ENCODE measurements around the gene MCL1. TPM values are rescaled to one million over a fixed set of nuclear protein-coding genes. Genes with fewer than 3 reads are reported as not detected.
A peak's percentile ranks its signal among the peaks of the same experiment; 100 is the strongest.
"Not testable (repeated sequence)": the region's sequence is repeated elsewhere in the genome, so short reads cannot be mapped to it uniquely, and the experiment has no call there.

MCL1 gene
- total RNA-seq, 2 experiments from 2014 or later: 228 to 235 TPM

GRCh38 chr1:150598346-150598745, 18.9 kb upstream of the MCL1 start:
- H3K9me3 Mint-ChIP-seq; H3K36me3 Mint-ChIP-seq (ENCODE audit: low read depth); H3K4me1 Mint-ChIP-seq (ENCODE audit: low read depth); H3K27ac Mint-ChIP-seq; H3K4me3 Mint-ChIP-seq; DNase-seq; H3K27me3 Mint-ChIP-seq (ENCODE audit: low read depth); intact Hi-C loops (cut with micrococcal nuclease): not testable (repeated sequence)
- CTCF ChIA-PET: interaction anchor here (1.2 kb wide), 1 partner anchor 38 kb away, joined by 3 read pairs; no protein-coding TSS in a partner anchor

GRCh38 chr1:150596976-150597375, 17.6 kb upstream of the MCL1 start:
- peaks cover 5% of the 10 kb centered on the region for H3K4me1 Mint-ChIP-seq (ENCODE audit: low read depth)
- no peak overlapping the region for H3K4me3 Mint-ChIP-seq
- no peak overlapping the region for H3K27ac Mint-ChIP-seq
- CTCF ChIA-PET: no interaction called here
- intact Hi-C loops (cut with micrococcal nuclease): no loop called here
- peaks cover 9% of the 10 kb centered on the region for H3K36me3 Mint-ChIP-seq (ENCODE audit: low read depth)
- H3K27me3 Mint-ChIP-seq (ENCODE audit: low read depth): no peaks in the 10 kb centered on the region
- no peaks in the 10 kb centered on the region for H3K9me3 Mint-ChIP-seq
- DNase-seq: no peak

GRCh38 chr1:150596095-150596892, 16.9 kb upstream of the MCL1 start:
- intact Hi-C loops (cut with micrococcal nuclease): no loop called here
- DNase-seq: no peak
- CTCF ChIA-PET: no interaction called here
- H3K36me3 Mint-ChIP-seq (ENCODE audit: low read depth): peaks cover 9% of the 10 kb centered on the region
- H3K4me3 Mint-ChIP-seq: no peak overlapping the region
- H3K9me3 Mint-ChIP-seq: no peaks in the 10 kb centered on the region
- no peak overlapping the region for H3K27ac Mint-ChIP-seq
- H3K4me1 Mint-ChIP-seq (ENCODE audit: low read depth): peaks cover 5% of the 10 kb centered on the region
- no peaks in the 10 kb centered on the region for H3K27me3 Mint-ChIP-seq (ENCODE audit: low read depth)

- no peak overlapping the region for H3K27ac Mint-ChIP-seq
Observed at GRCh38 chr1:150582371-150582770, 3.0 kb upstream of the MCL1 start.

GRCh38 chr1:150581962-150582361, 2.6 kb upstream of the MCL1 start:
- intact Hi-C loops (cut with micrococcal nuclease); H3K9me3 Mint-ChIP-seq; H3K4me3 Mint-ChIP-seq; H3K27me3 Mint-ChIP-seq (ENCODE audit: low read depth); DNase-seq; H3K27ac Mint-ChIP-seq: not testable (repeated sequence)
- CTCF ChIA-PET: interaction anchor here (0.7 to 1.0 kb wide), 2 partner anchors 21 to 50 kb away, joined by 3 read pairs; no protein-coding TSS in a partner anchor
- Mint-ChIP-seq H3K36me3 (ENCODE audit: low read depth) (peaks cover 25% of the 10 kb centered on the region), H3K4me1 (ENCODE audit: low read depth) (peaks cover 14% of the 10 kb centered on the region)

More at GRCh38 chr1:150582371-150582770, 3.0 kb upstream of the MCL1 start:
- H3K4me3 Mint-ChIP-seq: no peak overlapping the region
- DNase-seq: no peak
- H3K9me3 Mint-ChIP-seq: no peaks in the 10 kb centered on the region
- peaks cover 21% of the 10 kb centered on the region for H3K36me3 Mint-ChIP-seq (ENCODE audit: low read depth)
- intact Hi-C loops (cut with micrococcal nuclease): no loop called here
- H3K4me1 Mint-ChIP-seq (ENCODE audit: low read depth): peaks cover 14% of the 10 kb centered on the region
- CTCF ChIA-PET: interaction anchor here (0.7 to 1.0 kb wide), 2 partner anchors 22 to 50 kb away, joined by 3 read pairs; no protein-coding TSS in a partner anchor
- no peaks in the 10 kb centered on the region for H3K27me3 Mint-ChIP-seq (ENCODE audit: low read depth)

- intact Hi-C loops (cut with micrococcal nuclease); H3K9me3 Mint-ChIP-seq; H3K4me3 Mint-ChIP-seq; H3K27me3 Mint-ChIP-seq (ENCODE audit: low read depth); H3K27ac Mint-ChIP-seq; DNase-seq: not testable (repeated sequence)
- H3K36me3 Mint-ChIP-seq (ENCODE audit: low read depth): peaks cover 30% of the 10 kb centered on the region
- CTCF ChIA-PET: interaction anchor here (0.6 kb wide), 1 partner anchor 49 kb away, joined by 3 read pairs; no protein-coding TSS in a partner anchor
- H3K4me1 Mint-ChIP-seq (ENCODE audit: low read depth): peaks cover 14% of the 10 kb centered on the region
Observed at GRCh38 chr1:150581437-150581836, 2.0 kb upstream of the MCL1 start.

- Mint-ChIP-seq H3K27ac (peak overlapping the region; percentile 96), H3K4me3 (peak overlapping the region; percentile 90), H3K4me1 (ENCODE audit: low read depth) (peaks cover 14% of the 10 kb centered on the region), H3K36me3 (ENCODE audit: low read depth) (peaks cover 34% of the 10 kb centered on the region)
- H3K9me3 Mint-ChIP-seq; DNase-seq; intact Hi-C loops (cut with micrococcal nuclease); H3K27me3 Mint-ChIP-seq (ENCODE audit: low read depth): not testable (repeated sequence)
- CTCF ChIA-PET: interaction anchor here (0.6 to 2.1 kb wide), 3 partner anchors 21 to 48 kb away, joined by 3 to 25 read pairs (median 3); no protein-coding TSS in a partner anchor
Observed at GRCh38 chr1:150580966-150581365, 1.6 kb upstream of the MCL1 start.

- Mint-ChIP-seq H3K4me1 (ENCODE audit: low read depth) (peaks cover 14% of the 10 kb centered on the region), H3K36me3 (ENCODE audit: low read depth) (peaks cover 43% of the 10 kb centered on the region), H3K27ac (peak overlapping the region; percentile 96), H3K4me3 (peak overlapping the region; percentile 90), H3K27me3 (ENCODE audit: low read depth) (no peaks in the 10 kb centered on the region), H3K9me3 (no peaks in the 10 kb centered on the region)
- DNase-seq: no peak
- CTCF ChIA-PET: interaction anchor here (0.7 to 2.5 kb wide), 9 partner anchors 10 to 184 kb away, joined by 3 to 25 read pairs (median 4); no protein-coding TSS in a partner anchor
- intact Hi-C loops (cut with micrococcal nuclease): loop anchor here (1.0 kb wide), 6 partner anchors 13 to 296 kb away; partner anchors contain the start of genes ARNT and ENSA
Observed at GRCh38 chr1:150579945-150580642, 684 bp upstream of the MCL1 start.

- DNase-seq: peak; percentile 82
- peak overlapping the region; percentile 90 for H3K4me3 Mint-ChIP-seq
- H3K27ac Mint-ChIP-seq: peak overlapping the region; percentile 96
- peaks cover 58% of the 10 kb centered on the region for H3K36me3 Mint-ChIP-seq (ENCODE audit: low read depth)
- H3K9me3 Mint-ChIP-seq: no peaks in the 10 kb centered on the region
- no peaks in the 10 kb centered on the region for H3K27me3 Mint-ChIP-seq (ENCODE audit: low read depth)
- intact Hi-C loops (cut with micrococcal nuclease): loop anchor here (1.0 kb wide), 7 partner anchors 11 to 430 kb away; partner anchors contain the start of genes ARNT, ENSA and PRUNE1
- H3K4me1 Mint-ChIP-seq (ENCODE audit: low read depth): peaks cover 24% of the 10 kb centered on the region
- CTCF ChIA-PET: interaction anchor here (1.1 to 2.6 kb wide), 5 partner anchors 8 to 44 kb away, joined by 4 to 25 read pairs (median 7); no protein-coding TSS in a partner anchor
Observed at GRCh38 chr1:150578272-150579109, 919 bp downstream of the MCL1 start.

GRCh38 chr1:150577557-150578271, 1.7 kb downstream of the MCL1 start:
- Mint-ChIP-seq H3K4me1 (ENCODE audit: low read depth) (peaks cover 32% of the 10 kb centered on the region), H3K27ac (peak overlapping the region; percentile 96), H3K4me3 (peak overlapping the region; percentile 90), H3K27me3 (ENCODE audit: low read depth) (no peaks in the 10 kb centered on the region), H3K9me3 (no peaks in the 10 kb centered on the region), H3K36me3 (ENCODE audit: low read depth) (peaks cover 65% of the 10 kb centered on the region)
- intact Hi-C loops (cut with micrococcal nuclease): loop anchor here (1.0 kb wide), 1 partner anchor 431 kb away; the partner anchor contains the start of gene PRUNE1
- no peak for DNase-seq
- CTCF ChIA-PET: interaction anchor here (0.7 to 9.5 kb wide), 8 partner anchors 10 to 45 kb away, joined by 3 to 156 read pairs (median 6); no protein-coding TSS in a partner anchor
